GM19099 (cell line): Measurements from ENCODE around the gene C1orf87.

Experiments
- POLR2A ChIP-seq: IDR thresholded peaks from 3 replicates; pipeline ENCODE4 v1.6.1; 2011; ENCODE audit warnings: low read depth; ENCODE audit not compliant: insufficient read length; ENCODE audit errors: extremely low read depth

Gene C1orf87

GRCh38 chr1:60073605-60074278 lies at the start of gene C1orf87:
TSS of gene C1orf87 (minus strand) at chr1:60073770. CDS start at chr1:60072643, 1,127 bp downstream.
- no peak for TF ChIP-seq POLR2A

GRCh38 chr1:60118085-60118484 lies 44.5 kb upstream of the C1orf87 start:
- TF ChIP-seq POLR2A = no peak

GRCh38 chr1:60114745-60115318 lies 41.3 kb upstream of the C1orf87 start:
- no peak for TF ChIP-seq POLR2A

GRCh38 chr1:60113596-60113995 lies 40.0 kb upstream of the C1orf87 start:
- TF ChIP-seq POLR2A = no peak

GRCh38 chr1:60113028-60113427 lies 39.5 kb upstream of the C1orf87 start:
- no peak for TF ChIP-seq POLR2A

- TF ChIP-seq POLR2A = no peak
These were observed 38.1 kb upstream of the C1orf87 start for GRCh38 chr1:60111716-60112115.

GRCh38 chr1:60111118-60111517 lies 37.5 kb upstream of the C1orf87 start:
- TF ChIP-seq POLR2A = no peak

GRCh38 chr1:60108196-60108595 lies 34.6 kb upstream of the C1orf87 start:
- TF ChIP-seq POLR2A = no peak

GRCh38 chr1:60103186-60103585 lies 29.6 kb upstream of the C1orf87 start:
- no peak for TF ChIP-seq POLR2A

- no peak for TF ChIP-seq POLR2A
These were observed 28.9 kb upstream of the C1orf87 start for GRCh38 chr1:60102267-60103061.

- TF ChIP-seq POLR2A = no peak
These were observed 27.9 kb upstream of the C1orf87 start for GRCh38 chr1:60101516-60101915.

GRCh38 chr1:60091195-60091715 lies 17.7 kb upstream of the C1orf87 start:
- no peak for TF ChIP-seq POLR2A

GRCh38 chr1:60090655-60091054 lies 17.1 kb upstream of the C1orf87 start:
- no peak for TF ChIP-seq POLR2A

- no peak for TF ChIP-seq POLR2A
These were observed 15.1 kb upstream of the C1orf87 start for GRCh38 chr1:60088620-60089155.

- TF ChIP-seq POLR2A = no peak
These were observed 14.1 kb upstream of the C1orf87 start for GRCh38 chr1:60087681-60088080.
